Mesodermal cell (in vitro differentiated cells): ENCODE measurements around the gene HSF5.
"Not testable (repeated sequence)": the region's sequence is repeated elsewhere in the genome, so short reads cannot be mapped to it uniquely, and the experiment has no call there.

Experiments
- H3K27ac ChIP-seq: 2 replicates; pipeline ENCODE4 v1.7.0; 2013; ENCODE audit warnings: mild to moderate bottlenecking, low read depth, low read length, moderate library complexity; ENCODE audit not compliant: severe bottlenecking
- H3K36me3 ChIP-seq: 2 replicates; pipeline ENCODE4 v1.7.1; 2013; ENCODE audit warnings: mild to moderate bottlenecking, low read length, moderate library complexity; ENCODE audit not compliant: control insufficient read depth, insufficient read depth
- H3K4me1 ChIP-seq: one replicate; pipeline ENCODE4 v1.7.1; 2013; ENCODE audit warnings: mild to moderate bottlenecking, low read length; ENCODE audit not compliant: insufficient read depth, control insufficient read depth, poor library complexity, severe bottlenecking
- H3K4me3 ChIP-seq: 2 replicates; pipeline ENCODE4 v1.7.0; 2013; ENCODE audit warnings: low read length, control low read depth, mild to moderate bottlenecking; ENCODE audit not compliant: insufficient read depth, poor library complexity, severe bottlenecking; ENCODE audit errors: extremely low read depth
- H3K9me3 ChIP-seq: 2 replicates; pipeline ENCODE4 v1.7.1; 2013; ENCODE audit warnings: mild to moderate bottlenecking, low read length, moderate library complexity; ENCODE audit not compliant: control insufficient read depth
- WGBS, 2 experiments: methylation state at CpG; one replicate each; pipeline ENCODE4 v1.1.5; 2013; ENCODE audit warnings: missing lambda C conversion rate in 2 of 2; ENCODE audit not compliant: insufficient coverage in 2 of 2; 5-methylcytosine and 5-hydroxymethylcytosine counted together

HSF5 gene

GRCh38 chr17:58504826-58505351, 16.7 kb upstream of the HSF5 start:
- H3K27ac ChIP-seq, result no peak overlapping the region
- H3K4me3 ChIP-seq, result no peak overlapping the region
- WGBS, 2 experiments, result 85 to 95% methylated on average over 7 to 8 of the region's 11 CpGs
- no peaks in the 10 kb centered on the region for H3K4me1 ChIP-seq
- no peaks in the 10 kb centered on the region for H3K9me3 ChIP-seq
- H3K36me3 ChIP-seq, result peaks cover 86% of the 10 kb centered on the region

GRCh38 chr17:58503866-58504265, 15.7 kb upstream of the HSF5 start:
- Histone ChIP-seq H3K36me3 (peaks cover 84% of the 10 kb centered on the region), H3K27ac (no peak overlapping the region)
- 87 to 97% methylated on average over 6 to 8 of the region's 8 CpGs for WGBS, 2 experiments

DNA sequence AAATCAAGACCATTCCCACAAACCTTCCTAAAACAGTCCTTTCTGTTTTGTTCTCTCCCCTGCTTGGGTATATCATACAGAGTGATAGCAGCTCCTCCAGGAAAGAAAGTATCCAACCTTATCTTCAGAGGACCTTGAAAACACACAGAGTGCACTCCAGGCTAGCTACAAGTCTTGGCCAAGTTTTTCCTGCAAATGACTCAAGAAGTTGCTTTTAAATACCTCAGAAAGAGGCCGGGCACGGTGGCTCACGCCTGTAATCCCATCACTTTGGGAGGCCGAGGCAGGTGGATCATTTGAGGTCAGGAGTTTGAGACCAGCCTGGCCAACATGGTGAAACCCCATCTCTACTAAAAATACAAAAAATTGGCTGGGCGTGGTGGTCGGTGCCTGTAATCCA, 14.9 kb upstream of the HSF5 start:
- H3K36me3 ChIP-seq, result peaks cover 81% of the 10 kb centered on the region
- not testable (repeated sequence) for H3K27ac ChIP-seq, H3K9me3 ChIP-seq, H3K4me3 ChIP-seq, H3K4me1 ChIP-seq
- WGBS, 2 experiments, result 89 to 95% methylated on average over 4 of the region's 6 CpGs

More at GRCh38 chr17:58503866-58504265, 15.7 kb upstream of the HSF5 start:
- Histone ChIP-seq H3K4me1 (no peaks in the 10 kb centered on the region), H3K4me3 (no peak overlapping the region), H3K9me3 (no peaks in the 10 kb centered on the region)

GRCh38 chr17:58501451-58501850, 13.2 kb upstream of the HSF5 start:
- Histone ChIP-seq H3K36me3 (peaks cover 83% of the 10 kb centered on the region), H3K4me3 (no peak overlapping the region)

GRCh38 chr17:58498177-58498828, 10.1 kb upstream of the HSF5 start:
- WGBS, 2 experiments, result 93 to 100% methylated on average over 4 to 5 of the region's 6 CpGs
- Histone ChIP-seq H3K4me3 (no peak overlapping the region), H3K27ac (no peak overlapping the region), H3K36me3 (peaks cover 82% of the 10 kb centered on the region), H3K9me3 (no peaks in the 10 kb centered on the region), H3K4me1 (no peaks in the 10 kb centered on the region)

More at GRCh38 chr17:58501451-58501850, 13.2 kb upstream of the HSF5 start:
- no peak overlapping the region for H3K27ac ChIP-seq
- no peaks in the 10 kb centered on the region for H3K4me1 ChIP-seq
- 92 to 100% methylated on average over 1 to 2 of the region's 7 CpGs for WGBS, 2 experiments
- no peaks in the 10 kb centered on the region for H3K9me3 ChIP-seq

DNA sequence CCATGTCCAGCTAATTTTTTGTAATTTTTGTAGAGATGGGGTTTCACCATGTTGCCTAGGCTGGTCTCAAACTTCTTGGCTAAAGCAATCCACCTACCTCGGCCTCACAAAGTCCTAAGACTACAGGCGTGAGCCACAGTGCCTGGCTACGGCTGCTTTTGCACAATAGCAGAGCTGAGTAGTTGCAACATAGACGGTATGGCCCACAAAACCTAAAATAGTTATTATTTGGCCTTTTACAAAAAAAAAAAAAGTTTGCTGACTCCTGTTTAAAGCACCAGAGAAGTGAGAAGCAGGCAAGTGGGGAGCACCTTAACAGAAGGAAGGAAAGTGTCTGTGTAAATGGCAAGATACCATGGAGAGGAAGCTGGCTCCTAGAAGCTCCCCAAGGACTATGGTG, 5.3 kb upstream of the HSF5 start:
- H3K4me1 ChIP-seq, result no peaks in the 10 kb centered on the region
- 88 to 96% methylated on average over 3 to 4 of the region's 4 CpGs for WGBS, 2 experiments
- H3K4me3 ChIP-seq, result no peak overlapping the region
- H3K36me3 ChIP-seq, result peaks cover 92% of the 10 kb centered on the region
- H3K27ac ChIP-seq, result no peak overlapping the region
- H3K9me3 ChIP-seq, result no peaks in the 10 kb centered on the region

GRCh38 chr17:58492238-58493121, 4.3 kb upstream of the HSF5 start:
- Histone ChIP-seq H3K36me3 (peaks cover 84% of the 10 kb centered on the region), H3K27ac (no peak overlapping the region), H3K4me1 (no peaks in the 10 kb centered on the region), H3K9me3 (no peaks in the 10 kb centered on the region), H3K4me3 (no peak overlapping the region)
- 89 to 94% methylated on average over 6 to 9 of the region's 11 CpGs for WGBS, 2 experiments

- H3K27ac ChIP-seq, result no peak overlapping the region
- H3K9me3 ChIP-seq, result no peaks in the 10 kb centered on the region
- peaks cover 77% of the 10 kb centered on the region for H3K36me3 ChIP-seq
- no peak overlapping the region for H3K4me3 ChIP-seq
- 94 to 100% methylated on average over 3 to 4 of the region's 6 CpGs for WGBS, 2 experiments
- H3K4me1 ChIP-seq, result no peaks in the 10 kb centered on the region
Measured at GRCh38 chr17:58491510-58492045, 3.4 kb upstream of the HSF5 start.

DNA sequence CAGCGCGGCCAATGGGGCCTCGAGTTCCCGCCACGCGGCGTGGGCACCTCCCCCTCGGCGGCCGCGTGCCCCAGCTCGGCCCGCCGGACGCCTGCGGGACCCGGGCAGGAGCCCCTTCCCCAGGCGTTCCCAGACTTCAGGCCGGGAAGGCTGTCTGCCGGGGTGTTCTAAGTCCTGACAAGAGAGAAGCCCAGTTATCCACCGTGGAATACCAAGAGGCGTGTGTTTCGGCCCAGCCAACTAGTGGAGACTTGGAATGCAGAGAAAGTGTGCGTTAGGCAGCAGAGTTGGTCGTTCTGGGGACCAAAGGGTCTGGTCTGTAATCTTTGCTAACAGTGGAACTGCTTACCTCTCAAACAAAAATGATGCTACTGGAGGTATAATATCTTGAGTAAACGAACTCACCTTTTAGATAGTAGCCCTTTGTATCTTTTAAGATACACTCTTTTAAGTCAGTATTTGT, 251 bp upstream of the HSF5 start:
- Histone ChIP-seq H3K36me3 (peaks cover 47% of the 10 kb centered on the region), H3K9me3 (no peaks in the 10 kb centered on the region), H3K27ac (no peak overlapping the region), H3K4me3 (no peak overlapping the region), H3K4me1 (no peaks in the 10 kb centered on the region)
- 91 to 97% methylated on average over 15 to 19 of the region's 26 CpGs for WGBS, 2 experiments

GRCh38 chr17:58484600-58484999, 3.6 kb downstream of the HSF5 start:
- peaks cover 9% of the 10 kb centered on the region for H3K36me3 ChIP-seq
- 100% methylated on average over 1 of the region's 3 CpGs; no CpG with 5 or more reads in 1 of the 2 experiments for WGBS, 2 experiments
- H3K4me3 ChIP-seq, result no peak overlapping the region
- H3K27ac ChIP-seq, result no peak overlapping the region
- H3K4me1 ChIP-seq, result no peaks in the 10 kb centered on the region
- H3K9me3 ChIP-seq, result no peaks in the 10 kb centered on the region
